HG02981 (cell line): ENCODE data around the gene CASP12.

Source experiments
- ATAC-seq: cut with Tn5 transposase; IDR thresholded peaks from one replicate; pipeline ENCODE4 v1.9.1; 2021; ENCODE audit warnings: mild to moderate bottlenecking, moderate library complexity; ENCODE audit not compliant: unreplicated experiment

CASP12 gene

DNA sequence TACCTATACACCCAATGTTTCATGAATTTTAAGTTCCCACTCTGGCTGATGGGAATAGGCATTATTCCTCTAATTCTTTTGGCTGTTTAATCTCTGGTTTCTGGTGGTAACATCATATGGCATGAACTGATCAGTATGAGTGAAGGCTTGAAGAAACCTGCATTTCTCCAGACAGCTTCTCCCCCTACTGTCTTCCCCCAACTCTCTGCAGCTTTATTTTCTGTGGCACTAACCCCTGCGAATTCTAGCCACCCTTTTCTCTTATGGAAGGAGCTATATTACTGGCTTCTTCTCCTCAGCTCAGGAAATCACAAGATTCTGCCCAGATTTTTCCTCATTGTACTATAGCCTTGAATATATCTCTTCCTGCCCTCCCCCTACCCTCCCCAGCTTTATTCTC, 57.1 kb downstream of the CASP12 start:
- no peak for ATAC-seq

DNA sequence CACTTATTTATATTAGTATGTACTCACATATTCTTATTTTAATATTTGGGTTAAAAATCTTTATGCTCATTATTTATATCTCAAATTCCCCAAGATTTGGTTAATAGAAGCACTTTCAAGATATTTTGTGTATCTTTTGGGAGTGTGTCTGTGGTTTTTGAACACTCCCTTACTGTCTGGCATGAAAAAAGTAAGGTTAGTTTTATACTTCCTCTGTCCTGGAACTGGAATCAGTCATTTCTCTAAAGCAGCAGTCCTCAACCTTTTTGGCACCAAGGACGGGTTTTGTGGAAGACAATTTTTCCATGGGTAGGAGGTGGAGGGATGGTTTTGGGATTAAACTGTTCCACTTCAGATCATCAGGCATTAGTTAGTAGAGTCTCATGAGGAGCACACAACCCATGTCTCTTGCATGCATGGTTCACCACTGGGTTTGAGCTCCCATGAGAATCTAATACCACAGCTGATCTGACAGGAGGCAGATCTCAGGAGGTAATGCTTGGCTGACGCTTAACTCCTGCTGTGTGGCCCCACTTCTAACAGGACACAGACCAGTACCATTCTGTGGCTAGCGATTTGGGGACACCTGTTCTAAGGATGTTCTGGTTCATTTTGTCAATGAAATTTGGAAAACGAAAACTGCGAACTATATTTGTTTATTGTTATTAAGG, 60.2 kb downstream of the CASP12 start:
- no peak for ATAC-seq

DNA sequence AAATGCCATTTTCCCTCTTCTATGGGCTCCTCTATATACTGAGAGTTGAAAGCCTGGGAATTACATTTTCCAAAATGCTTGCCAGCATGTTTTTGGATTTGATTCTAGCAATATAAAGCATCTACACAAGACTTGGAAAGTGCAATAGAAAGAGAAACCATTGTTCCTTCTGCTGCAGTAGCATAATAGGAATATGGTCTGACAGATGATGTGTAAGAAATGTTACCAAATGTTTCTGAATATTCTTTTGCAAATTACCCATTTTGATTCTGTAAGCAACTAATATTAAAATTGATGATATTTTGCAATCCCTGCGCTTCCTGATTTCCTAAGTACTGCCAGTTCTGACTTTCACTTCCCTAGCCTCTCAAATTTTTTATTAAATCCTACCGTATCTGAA, 61.6 kb downstream of the CASP12 start:
- ATAC-seq, result no peak
